ENCODE results near the gene RAD54L. TPM values are rescaled to one million over a fixed set of nuclear protein-coding genes. Genes with fewer than 3 reads are reported as not detected.
"Not testable (repeated sequence)": the region's sequence is repeated elsewhere in the genome, so short reads cannot be mapped to it uniquely, and the experiment has no call there.

RAD54L gene
- total RNA-seq, 1 donor from 2014 or later: 1.1 TPM

- not testable (repeated sequence) for DNase-seq
Observed at GRCh38 chr1:46319960-46320914, 72.7 kb downstream of the RAD54L start.

GRCh38 chr1:46322191-46322590 is 74.6 kb downstream of the RAD54L start:
- DNase-seq: not testable (repeated sequence)

- not testable (repeated sequence) for DNase-seq
Observed at GRCh38 chr1:46325285-46326076, 77.9 kb downstream of the RAD54L start.

Other genes with a start within 250 kb of the RAD54L start
- gene PIK3R3, start 115.1 kb upstream of the RAD54L start, total RNA-seq: 25.3 TPM
- 0.31 TPM for gene TSPAN1, start 72.7 kb upstream of the RAD54L start, total RNA-seq
- not detected for gene P3R3URF, start 71.3 kb upstream of the RAD54L start, total RNA-seq
- 33.4 TPM for gene POMGNT1, start 49.3 kb upstream of the RAD54L start, total RNA-seq
- 5.5 TPM for gene LURAP1, start 44.4 kb upstream of the RAD54L start, total RNA-seq
- 50.8 TPM for gene LRRC41, start 55.9 kb downstream of the RAD54L start, total RNA-seq
- 219 TPM for gene UQCRH, start 55.9 kb downstream of the RAD54L start, total RNA-seq
- 7.2 TPM for gene NSUN4, start 93.0 kb downstream of the RAD54L start, total RNA-seq
- 22.5 TPM for gene FAAH, start 146.6 kb downstream of the RAD54L start, total RNA-seq
- not detected for gene DMBX1, start 242.1 kb downstream of the RAD54L start, total RNA-seq